HepG2 (cell line): ENCODE data around the gene SLC34A3. TPM values are rescaled to one million over a fixed set of nuclear protein-coding genes. Genes with fewer than 3 reads are reported as not detected.

Experiments used
- BCL6 ChIP-seq: IDR thresholded peaks from 2 replicates; pipeline ENCODE4 v1.6.1; 2016; ENCODE audit warnings: missing genetic modification reagents, missing compliant biosample characterization
- BRCA1 ChIP-seq: sonication (generic); formaldehyde crosslinking; IDR thresholded peaks from 2 replicates; pipeline ENCODE4 v1.4.0; 2020; ENCODE audit warnings: missing genetic modification reagents
- ELF1 ChIP-seq: sonication (generic); formaldehyde crosslinking; IDR thresholded peaks from 2 replicates; pipeline ENCODE4 v1.4.0; 2020; ENCODE audit warnings: missing genetic modification reagents
- FOXC1 ChIP-seq: sonication (generic); formaldehyde crosslinking; IDR thresholded peaks from 2 replicates; pipeline ENCODE4 v1.8.0; 2022; ENCODE audit warnings: mild to moderate bottlenecking, missing genetic modification reagents, borderline replicate concordance
- KMT2B ChIP-seq: IDR thresholded peaks from 2 replicates; pipeline ENCODE4 v1.6.1; 2016; ENCODE audit warnings: missing genetic modification reagents, missing compliant biosample characterization
- SNRNP70 ChIP-seq: fragments of 200-400 bp; formaldehyde crosslinking; IDR thresholded peaks from 2 replicates; pipeline ENCODE4 v1.6.1; 2017; ENCODE audit warnings: mild to moderate bottlenecking, low read depth, low read length, moderate library complexity
- TOPORS ChIP-seq: sonication (generic); formaldehyde crosslinking; IDR thresholded peaks from 2 replicates; pipeline ENCODE4 v1.8.0; 2023; ENCODE audit warnings: mild to moderate bottlenecking, missing genetic modification reagents
- ZBTB43 ChIP-seq: sonication (generic); formaldehyde crosslinking; conservative IDR thresholded peaks from 2 replicates; pipeline ENCODE4 v1.4.0; 2020; ENCODE audit warnings: missing genetic modification reagents
- ZMYM4 ChIP-seq: sonication (generic); formaldehyde crosslinking; IDR thresholded peaks from 2 replicates; pipeline ENCODE4 v1.8.1; 2023; ENCODE audit warnings: mild to moderate bottlenecking, missing genetic modification reagents
- ZNF10 ChIP-seq: sonication (generic); formaldehyde crosslinking; IDR thresholded peaks from 2 replicates; pipeline ENCODE4 v1.4.0; 2020; ENCODE audit warnings: mild to moderate bottlenecking, low read depth, missing genetic modification reagents, borderline replicate concordance
- ZNF281 ChIP-seq: sonication (generic); formaldehyde crosslinking; IDR thresholded peaks from 2 replicates; pipeline ENCODE4 v1.4.0; 2020; ENCODE audit warnings: missing genetic modification reagents, borderline replicate concordance
- ZNF441 ChIP-seq: sonication (generic); formaldehyde crosslinking; IDR thresholded peaks from 2 replicates; pipeline ENCODE4 v1.7.0; 2021; ENCODE audit warnings: missing genetic modification reagents, borderline replicate concordance
- ZNF558 ChIP-seq: sonication (generic); formaldehyde crosslinking; IDR thresholded peaks from 2 replicates; pipeline ENCODE4 v1.9.0; 2022; ENCODE audit warnings: mild to moderate bottlenecking, missing genetic modification reagents, borderline replicate concordance
- ZNF687 ChIP-seq: sonication (generic); formaldehyde crosslinking; IDR thresholded peaks from 2 replicates; pipeline ENCODE4 v1.5.1; 2020; ENCODE audit warnings: mild to moderate bottlenecking, missing genetic modification reagents, moderate library complexity
- ZNF775 ChIP-seq: sonication (generic); formaldehyde crosslinking; IDR thresholded peaks from 2 replicates; pipeline ENCODE4 v1.4.0; 2020; ENCODE audit warnings: missing genetic modification reagents, mild to moderate bottlenecking, moderate library complexity, borderline replicate concordance
- ZNF790 ChIP-seq: sonication (generic); formaldehyde crosslinking; IDR thresholded peaks from 2 replicates; pipeline ENCODE4 v1.8.0; 2022; ENCODE audit warnings: missing genetic modification reagents, mild to moderate bottlenecking, borderline replicate concordance
- ZXDC ChIP-seq: sonication (generic); formaldehyde crosslinking; IDR thresholded peaks from 2 replicates; pipeline ENCODE4 v1.5.0; 2020; ENCODE audit warnings: mild to moderate bottlenecking, missing genetic modification reagents
- polyA plus RNA-seq, 8 experiments: library from polyadenylated mRNA; depleted of rRNA in 3 of 8; stranded (reverse) in 7 of 8; unstranded in 1 of 8; fragments of >200 nt; fragmentation: Illumina TruSeq in 4 of 8; extraction: Trizol in 4 of 8; gene quantifications; 2 replicates each; pipeline versions ENCODE4 v1.2.1 to v1.2.3, GENCODE V29; 2011 to 2016; ENCODE audit warnings: low read depth in 4 of 8, missing spikeins in 1 of 8, mixed read lengths in 1 of 8; ENCODE audit not compliant: insufficient read depth in 1 of 8
- total RNA-seq, 5 experiments: library from RNA; depleted of rRNA; stranded (reverse); fragments of >200 nt; fragmentation: Illumina TruSeq; extraction: Trizol; gene quantifications; 2 replicates each; pipeline ENCODE4 v1.2.3, GENCODE V29; 2016; ENCODE audit warnings: low read depth in 1 of 5

Gene SLC34A3
- total and polyA plus RNA-seq, 2 of the 13 experiments (the other 11 are each of a cell fraction or from before 2014, with no cell fraction given): 0.07 to 1.0 TPM

- TF ChIP-seq ZNF10 (CRISPR knock-in tag): no peak
- TF ChIP-seq TOPORS: no peak
- TF ChIP-seq SNRNP70: no peak
- peak; percentile 47; the same call in 1 of the 2 replicates for TF ChIP-seq ZNF281
- TF ChIP-seq FOXC1 (CRISPR knock-in tag): 0 out of 2 replicates have a peak, but pooled peaks have one; percentile 8
- TF ChIP-seq ZNF441: 0 out of 2 replicates have a peak, but pooled peaks have one; percentile 33
- TF ChIP-seq ZNF558: no peak
- TF ChIP-seq ZMYM4 (CRISPR knock-in tag): 0 out of 2 replicates have a peak, but pooled peaks have one; percentile 17
- TF ChIP-seq KMT2B (CRISPR knock-in tag): peak; percentile 95
- no peak for TF ChIP-seq BRCA1 (CRISPR knock-in tag)
- 0 out of 2 replicates have a peak, but pooled peaks have one; percentile 59 for TF ChIP-seq ZXDC
- no peak for TF ChIP-seq ZNF790 (CRISPR knock-in tag)
- peak; percentile 98 for TF ChIP-seq ELF1 (CRISPR knock-in tag)
- 0 out of 2 replicates have a peak, but pooled peaks have one; percentile 23 for TF ChIP-seq BCL6
- no peak for TF ChIP-seq ZNF775
- TF ChIP-seq ZBTB43: no peak
- TF ChIP-seq ZNF687 (CRISPR knock-in tag): peak; percentile 77
Measured at GRCh38 chr9:137205126-137206069, 25.3 kb upstream of the SLC34A3 start, which contains the start of the genes NDOR1 and TMEM203 (continued).
